ENCODE data around the gene SERTAD2.

The SERTAD2 gene

DNA sequence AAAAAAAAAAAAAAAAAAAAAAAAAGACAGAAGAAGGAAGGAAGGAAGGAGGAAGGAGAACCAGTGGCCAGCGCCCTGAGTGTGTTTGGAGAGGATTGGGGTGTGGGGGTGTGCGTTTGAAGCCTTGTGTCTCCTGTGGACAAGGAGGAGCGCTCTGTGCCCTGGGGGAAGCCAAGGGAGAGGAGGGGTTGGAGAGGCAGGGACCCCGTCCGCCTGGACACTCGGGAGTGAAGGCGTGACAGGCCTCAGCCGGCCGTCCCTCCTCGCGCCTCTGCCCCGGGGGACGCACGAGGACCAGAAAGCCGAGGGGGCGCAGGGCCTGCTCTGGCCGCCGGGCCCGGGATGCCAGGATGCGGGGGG is 44.9 kb downstream of the SERTAD2 start:
- H3K4me2 ChIP-seq (ENCODE audit: low read depth, low read length, poor library complexity, severe bottlenecking) = peak overlapping the region; percentile 66
- TF ChIP-seq EZH2phosphoT487 (IDR thresholded peaks at IDR 0.05; ENCODE audit: borderline replicate concordance) = no peak
- TF ChIP-seq, protein P1, sequence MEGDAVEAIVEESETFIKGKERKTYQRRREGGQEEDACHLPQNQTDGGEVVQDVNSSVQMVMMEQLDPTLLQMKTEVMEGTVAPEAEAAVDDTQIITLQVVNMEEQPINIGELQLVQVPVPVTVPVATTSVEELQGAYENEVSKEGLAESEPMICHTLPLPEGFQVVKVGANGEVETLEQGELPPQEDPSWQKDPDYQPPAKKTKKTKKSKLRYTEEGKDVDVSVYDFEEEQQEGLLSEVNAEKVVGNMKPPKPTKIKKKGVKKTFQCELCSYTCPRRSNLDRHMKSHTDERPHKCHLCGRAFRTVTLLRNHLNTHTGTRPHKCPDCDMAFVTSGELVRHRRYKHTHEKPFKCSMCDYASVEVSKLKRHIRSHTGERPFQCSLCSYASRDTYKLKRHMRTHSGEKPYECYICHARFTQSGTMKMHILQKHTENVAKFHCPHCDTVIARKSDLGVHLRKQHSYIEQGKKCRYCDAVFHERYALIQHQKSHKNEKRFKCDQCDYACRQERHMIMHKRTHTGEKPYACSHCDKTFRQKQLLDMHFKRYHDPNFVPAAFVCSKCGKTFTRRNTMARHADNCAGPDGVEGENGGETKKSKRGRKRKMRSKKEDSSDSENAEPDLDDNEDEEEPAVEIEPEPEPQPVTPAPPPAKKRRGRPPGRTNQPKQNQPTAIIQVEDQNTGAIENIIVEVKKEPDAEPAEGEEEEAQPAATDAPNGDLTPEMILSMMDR (conservative IDR thresholded peaks at IDR 0.05; ENCODE audit: low read length) = no peak
- H3K4me3 ChIP-seq (ENCODE audit: low read length, poor library complexity, severe bottlenecking) = peak overlapping the region; percentile 66
- no peaks in the 10 kb centered on the region for H3K9me2 ChIP-seq (replicated peaks; ENCODE audit: low read depth, low read length)
- no peaks in the 10 kb centered on the region for H3K27me3 ChIP-seq (ENCODE audit: insufficient read depth, low read length, poor library complexity, severe bottlenecking)
- H2AFZ ChIP-seq (ENCODE audit: low read length) = peak overlapping the region; percentile 70
- H4K20me1 ChIP-seq (ENCODE audit: insufficient read depth, low read length, poor library complexity, severe bottlenecking) = no peaks in the 10 kb centered on the region
- H3K9ac ChIP-seq (ENCODE audit: low read depth, low read length, poor library complexity, severe bottlenecking) = no peak overlapping the region
- no peaks in the 10 kb centered on the region for H3F3A ChIP-seq (ENCODE audit: low read depth)
- peaks cover 5% of the 10 kb centered on the region for H3K4me1 ChIP-seq (ENCODE audit: insufficient read depth, low read length, poor library complexity, severe bottlenecking)
- H3K79me2 ChIP-seq (ENCODE audit: insufficient read depth, low read length) = no peaks in the 10 kb centered on the region
- no peaks in the 10 kb centered on the region for H3K36me3 ChIP-seq (ENCODE audit: insufficient read depth, low read length)
- H3K9me3 ChIP-seq (ENCODE audit: insufficient read depth, low read depth, low read length) = no peaks in the 10 kb centered on the region

DNA sequence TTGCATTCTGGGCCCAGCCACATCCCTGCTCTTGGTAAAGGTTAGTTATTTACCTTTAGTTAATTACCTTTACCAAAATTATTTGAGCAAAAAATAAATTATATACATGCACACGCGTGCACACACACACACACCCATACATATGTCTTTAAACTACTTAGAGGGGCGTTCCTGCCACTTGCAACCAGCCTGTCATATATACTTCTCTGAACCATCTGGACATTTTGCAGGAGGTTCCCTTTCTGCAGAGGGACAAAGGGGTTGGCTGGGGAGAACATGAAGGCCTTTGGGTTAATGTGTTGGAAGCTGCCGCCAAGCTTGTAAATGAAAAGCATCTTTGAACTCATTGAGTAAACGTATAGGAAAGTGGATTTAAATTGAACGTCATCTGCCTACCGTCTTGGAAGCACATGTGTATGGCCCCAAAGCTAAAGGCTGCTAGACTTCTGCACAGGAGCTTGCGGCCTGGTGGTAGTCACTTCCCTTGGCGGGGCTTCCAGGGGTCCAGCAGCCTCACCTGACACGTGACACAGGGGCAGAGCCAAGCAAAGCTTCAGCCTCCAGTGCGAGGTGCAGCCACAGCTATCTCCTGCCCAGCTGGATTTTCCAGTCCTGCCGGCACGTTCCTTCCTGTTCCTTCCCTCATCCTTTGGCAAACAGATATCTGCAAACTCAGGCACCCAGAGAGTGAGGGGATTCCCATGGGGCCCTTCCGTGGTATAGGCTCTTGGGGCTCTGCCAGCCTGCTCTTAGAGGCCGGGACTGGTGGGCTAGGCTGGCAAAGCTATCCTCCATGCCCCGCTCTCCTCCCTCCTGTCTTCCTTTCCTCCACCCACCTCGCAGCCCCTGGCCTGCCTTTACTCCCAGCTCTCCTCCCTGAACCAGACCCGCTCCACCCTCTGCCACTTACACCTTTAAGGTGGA is 46.1 kb downstream of the SERTAD2 start:
- Histone ChIP-seq H3K36me3 (ENCODE audit: insufficient read depth, low read length) (no peaks in the 10 kb centered on the region), H3K9me2 (replicated peaks; ENCODE audit: low read depth, low read length) (no peaks in the 10 kb centered on the region), H3F3A (ENCODE audit: low read depth) (no peaks in the 10 kb centered on the region), H2AFZ (ENCODE audit: low read length) (no peak overlapping the region), H3K4me2 (ENCODE audit: low read depth, low read length, poor library complexity, severe bottlenecking) (no peak overlapping the region), H3K4me3 (ENCODE audit: low read length, poor library complexity, severe bottlenecking) (no peak overlapping the region), H4K20me1 (ENCODE audit: insufficient read depth, low read length, poor library complexity, severe bottlenecking) (no peaks in the 10 kb centered on the region), H3K27me3 (ENCODE audit: insufficient read depth, low read length, poor library complexity, severe bottlenecking) (no peaks in the 10 kb centered on the region), H3K4me1 (ENCODE audit: insufficient read depth, low read length, poor library complexity, severe bottlenecking) (peaks cover 5% of the 10 kb centered on the region), H3K9ac (ENCODE audit: low read depth, low read length, poor library complexity, severe bottlenecking) (no peak overlapping the region), H3K79me2 (ENCODE audit: insufficient read depth, low read length) (no peaks in the 10 kb centered on the region), H3K9me3 (ENCODE audit: insufficient read depth, low read depth, low read length) (no peaks in the 10 kb centered on the region)
- TF ChIP-seq EZH2phosphoT487 (IDR thresholded peaks at IDR 0.05; ENCODE audit: borderline replicate concordance) = no peak
- TF ChIP-seq, protein P1 (conservative IDR thresholded peaks at IDR 0.05; ENCODE audit: low read length) = no peak

DNA sequence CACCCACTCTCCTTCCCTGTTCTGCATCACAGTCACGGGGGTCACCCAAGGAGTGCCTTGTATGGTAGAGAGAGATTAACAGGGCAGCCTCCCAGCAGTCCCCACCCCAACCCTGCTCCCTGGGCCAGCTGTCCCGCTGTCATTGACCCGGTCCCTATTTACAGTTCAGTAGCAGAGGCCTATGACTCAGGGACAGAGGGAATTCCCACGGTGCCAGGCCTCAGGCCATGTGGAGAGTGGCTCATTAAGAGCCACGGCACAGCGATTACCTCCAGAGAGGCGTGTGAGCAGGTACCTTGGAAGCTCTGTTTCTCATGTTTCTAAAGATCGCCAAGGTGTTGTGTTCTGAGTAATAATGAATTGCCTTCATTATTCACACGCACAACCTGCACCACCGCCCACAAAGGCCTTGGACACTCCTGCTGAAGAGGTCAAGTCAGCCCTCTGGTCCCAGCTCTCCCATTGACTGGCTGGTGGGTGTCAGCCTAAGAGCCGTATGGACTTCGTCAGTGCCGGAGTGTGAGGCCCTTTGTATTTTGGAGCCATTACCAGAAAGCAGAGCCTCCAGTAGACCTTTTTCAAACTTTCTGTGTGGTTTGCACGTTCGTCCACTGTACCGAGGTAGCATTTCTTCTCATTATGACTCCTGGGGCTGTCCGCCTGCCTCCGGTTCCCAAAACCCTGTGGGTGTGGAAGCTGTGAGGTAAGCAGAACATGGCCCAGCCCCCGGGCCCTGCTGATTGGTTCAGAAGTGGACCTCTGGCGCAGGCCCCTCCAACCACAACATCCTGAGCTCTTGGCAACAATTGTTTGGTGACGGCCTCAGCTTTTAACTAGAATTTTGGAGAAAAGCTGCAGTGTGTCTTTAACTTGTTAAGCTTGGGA is 47.0 kb downstream of the SERTAD2 start:
- H3K9me3 ChIP-seq (ENCODE audit: insufficient read depth, low read depth, low read length) = no peaks in the 10 kb centered on the region
- peaks cover 5% of the 10 kb centered on the region for H3K4me1 ChIP-seq (ENCODE audit: insufficient read depth, low read length, poor library complexity, severe bottlenecking)
- H3K36me3 ChIP-seq (ENCODE audit: insufficient read depth, low read length) = no peaks in the 10 kb centered on the region
- H2AFZ ChIP-seq (ENCODE audit: low read length) = no peak overlapping the region
- H3K27me3 ChIP-seq (ENCODE audit: insufficient read depth, low read length, poor library complexity, severe bottlenecking) = no peaks in the 10 kb centered on the region
- H3K79me2 ChIP-seq (ENCODE audit: insufficient read depth, low read length) = no peaks in the 10 kb centered on the region
- H3K9ac ChIP-seq (ENCODE audit: low read depth, low read length, poor library complexity, severe bottlenecking) = no peak overlapping the region
- no peaks in the 10 kb centered on the region for H3K9me2 ChIP-seq (replicated peaks; ENCODE audit: low read depth, low read length)
- TF ChIP-seq EZH2phosphoT487 (IDR thresholded peaks at IDR 0.05; ENCODE audit: borderline replicate concordance) = no peak
- TF ChIP-seq, protein P1 (conservative IDR thresholded peaks at IDR 0.05; ENCODE audit: low read length) = no peak
- H3F3A ChIP-seq (ENCODE audit: low read depth) = no peaks in the 10 kb centered on the region
- no peak overlapping the region for H3K4me3 ChIP-seq (ENCODE audit: low read length, poor library complexity, severe bottlenecking)
- no peaks in the 10 kb centered on the region for H4K20me1 ChIP-seq (ENCODE audit: insufficient read depth, low read length, poor library complexity, severe bottlenecking)
- H3K4me2 ChIP-seq (ENCODE audit: low read depth, low read length, poor library complexity, severe bottlenecking) = no peak overlapping the region

All from Loucy (cell line).